Uterus (tissue), 4 donors: ENCODE measurements around the gene PRRC2A. TPM values are rescaled to one million over a fixed set of nuclear protein-coding genes. Genes with fewer than 3 reads are reported as not detected.

Experiments used
- DNase-seq, 2 donors: peaks; one replicate each; pipeline ENCODE4 v3.0.0-alpha.2; 2019 to 2020
- H3K27ac ChIP-seq, 2 donors: fragments of 200-600 bp; sonication (generic); 1 replicate in 1 of 2; 2 replicates in 1 of 2; pipeline ENCODE4 v1.5.1; 2016 to 2018
- H3K27me3 ChIP-seq, 2 donors: fragments of 200-600 bp; sonication (generic); one replicate each; pipeline ENCODE4 v1.5.1; 2018 to 2019; ENCODE audit warnings: control low read depth in 1 of 2
- H3K36me3 ChIP-seq, 2 donors: fragments of 200-600 bp; sonication (generic); one replicate each; pipeline ENCODE4 v1.5.1; 2019; ENCODE audit warnings: control low read depth in 1 of 2
- H3K4me1 ChIP-seq, 2 donors: fragments of 200-600 bp; sonication (generic); one replicate each; pipeline ENCODE4 v1.5.1; 2018 to 2019; ENCODE audit warnings: control low read depth in 1 of 2
- H3K4me3 ChIP-seq, 2 donors: fragments of 200-600 bp; sonication (generic); 1 replicate in 1 of 2; 2 replicates in 1 of 2; pipeline ENCODE4 v1.5.1; 2018 to 2019; ENCODE audit warnings: mild to moderate bottlenecking in 1 of 2
- H3K9me3 ChIP-seq, 2 donors: fragments of 200-600 bp; sonication (generic); one replicate each; pipeline ENCODE4 v1.5.1; 2019; ENCODE audit warnings: control low read depth in 1 of 2
- CTCF ChIP-seq, 4 experiments: fragments of 200-600 bp in 2 of 4; fragments of 450-650 bp in 2 of 4; sonication (generic) in 2 of 4; IDR thresholded peaks; one replicate each; pipeline ENCODE4 v1.5.1; 2016 to 2019; ENCODE audit warnings: antibody characterized with exemption in 4 of 4, mild to moderate bottlenecking in 2 of 4, moderate library complexity in 1 of 4
- POLR2A ChIP-seq, 2 donors: fragments of 450-650 bp; IDR thresholded peaks; one replicate each; pipeline ENCODE4 v1.6.1; 2016; ENCODE audit warnings: antibody characterized with exemption in 2 of 2, mild to moderate bottlenecking in 1 of 2, moderate library complexity in 1 of 2
- intact Hi-C: fragments of 100-400 bp; cut with DNase I; formaldehyde crosslinking; loops from one replicate; pipeline ENCODE4 v1.15.1; 2023; ENCODE audit warnings: low total_unique reads
- total RNA-seq, 4 donors: library from RNA; depleted of rRNA in 3 of 4; stranded (reverse); fragments of >200 nt in 3 of 4; gene quantifications; one replicate each; pipeline versions ENCODE4 v1.1.0 to v1.2.4, GENCODE V29; 2014 to 2023
- donor health status: DM: yes; HTN: yes; CAD: no.

Gene PRRC2A
- total RNA-seq, 4 donors from 2014 or later, result 35.4 to 218 (median 48.0) TPM

- TF ChIP-seq POLR2A (IDR thresholded peaks at IDR 0.05), result no peak
- no peak for TF ChIP-seq CTCF (IDR thresholded peaks at IDR 0.05)
- H3K9me3 ChIP-seq, result no peaks in the 10 kb centered on the region
- no peaks in the 10 kb centered on the region for H3K27me3 ChIP-seq
- DNase-seq, result peak; percentile 36 to 61
- peak within 1 kb of the TSS in 1 of 2 donors; percentile 7 for H3K4me3 ChIP-seq
- H3K4me1 ChIP-seq, result peaks cover 0 to 2% of the 10 kb centered on the region in 2 donors
- no peaks in the 10 kb centered on the region for H3K36me3 ChIP-seq
- intact Hi-C loops, result no loop called here
- H3K27ac ChIP-seq, result peak within 1 kb of the TSS; percentile 7 to 50
These were observed 45.1 kb upstream of the PRRC2A start, which contains the start of gene TNF for GRCh38 chr6:31575335-31575901. Gene TNF (plus strand): TSS chr6:31575565. CDS start chr6:31575742, 177 bp downstream.

- peak overlapping the region in 1 of 2 donors; percentile 50 for H3K27ac ChIP-seq
- H3K27me3 ChIP-seq, result no peaks in the 10 kb centered on the region
- DNase-seq, result no peak
- H3K9me3 ChIP-seq, result no peaks in the 10 kb centered on the region
- no peaks in the 10 kb centered on the region for H3K36me3 ChIP-seq
- TF ChIP-seq CTCF (IDR thresholded peaks at IDR 0.05) (no peak), POLR2A (IDR thresholded peaks at IDR 0.05) (no peak)
- intact Hi-C loops, result no loop called here
- H3K4me1 ChIP-seq, result peaks cover 0 to 5% of the 10 kb centered on the region in 2 donors
- peak overlapping the region in 1 of 2 donors; percentile 7 for H3K4me3 ChIP-seq
These were observed 44.4 kb upstream of the PRRC2A start for GRCh38 chr6:31575952-31576685.

GRCh38 chr6:31576897-31577578 lies 43.5 kb upstream of the PRRC2A start:
- no peak overlapping the region for H3K27ac ChIP-seq
- H3K4me3 ChIP-seq, result no peak overlapping the region
- no peak for DNase-seq
- H3K36me3 ChIP-seq, result no peaks in the 10 kb centered on the region
- intact Hi-C loops, result no loop called here
- TF ChIP-seq POLR2A (IDR thresholded peaks at IDR 0.05) (no peak), CTCF (IDR thresholded peaks at IDR 0.05) (no peak)
- H3K27me3 ChIP-seq, result no peaks in the 10 kb centered on the region
- no peaks in the 10 kb centered on the region for H3K9me3 ChIP-seq
- H3K4me1 ChIP-seq, result peaks cover 0 to 5% of the 10 kb centered on the region in 2 donors

- intact Hi-C loops, result no loop called here
- H3K27me3 ChIP-seq, result no peaks in the 10 kb centered on the region
- H3K9me3 ChIP-seq, result no peaks in the 10 kb centered on the region
- no peaks in the 10 kb centered on the region for H3K36me3 ChIP-seq
- peaks cover 0 to 5% of the 10 kb centered on the region in 2 donors for H3K4me1 ChIP-seq
- no peak for DNase-seq
- H3K27ac ChIP-seq, result no peak overlapping the region
- no peak overlapping the region for H3K4me3 ChIP-seq
- no peak for TF ChIP-seq CTCF (IDR thresholded peaks at IDR 0.05)
- no peak for TF ChIP-seq POLR2A (IDR thresholded peaks at IDR 0.05)
These were observed 42.9 kb upstream of the PRRC2A start for GRCh38 chr6:31577579-31577966.
